Neutrophil (primary cell): Measurements from ENCODE around the gene CENPF.
"Not testable (repeated sequence)": the region's sequence is repeated elsewhere in the genome, so short reads cannot be mapped to it uniquely, and the experiment has no call there.

Experiments
- H3K27ac ChIP-seq: fragments of 200-600 bp; sonication (generic); 2 replicates; pipeline ENCODE4 v1.5.1; 2016; ENCODE audit warnings: mild to moderate bottlenecking, moderate library complexity
- H3K27me3 ChIP-seq: fragments of 200-600 bp; sonication (generic); 2 replicates; pipeline ENCODE4 v1.6.0; 2016; ENCODE audit warnings: mild to moderate bottlenecking
- H3K36me3 ChIP-seq: fragments of 200-600 bp; sonication (generic); 2 replicates; pipeline ENCODE4 v1.5.1; 2017
- H3K4me1 ChIP-seq, 2 experiments: fragments of 200-600 bp in 1 of 2; sonication (generic) in 1 of 2; 1 replicate in 1 of 2; 2 replicates in 1 of 2; pipeline versions ENCODE4 v1.5.1 to v1.6.1; 2013 to 2016; ENCODE audit warnings: low read depth in 1 of 2, low read length in 1 of 2, mild to moderate bottlenecking in 1 of 2, moderate library complexity in 1 of 2; ENCODE audit not compliant: control insufficient read depth in 1 of 2, insufficient read depth in 1 of 2
- H3K4me3 ChIP-seq, 2 experiments: fragments of 200-600 bp in 1 of 2; sonication (generic) in 1 of 2; 1 replicate in 1 of 2; 2 replicates in 1 of 2; pipeline ENCODE4 v1.5.1; 2013 to 2016; ENCODE audit warnings: low read depth in 1 of 2, low read length in 1 of 2, mild to moderate bottlenecking in 1 of 2, moderate library complexity in 1 of 2
- H3K9me3 ChIP-seq: fragments of 200-600 bp; sonication (generic); 2 replicates; pipeline ENCODE4 v1.5.1; 2016
- CTCF ChIP-seq: fragments of 200-600 bp; sonication (generic); IDR thresholded peaks from 2 replicates; pipeline ENCODE4 v1.5.1; 2016; ENCODE audit warnings: antibody characterized with exemption

CENPF gene

GRCh38 chr1:214662223-214662785, 59.3 kb downstream of the CENPF start:
- no peaks in the 10 kb centered on the region for H3K4me1 ChIP-seq
- H3K4me3 ChIP-seq = no peak overlapping the region
- no peaks in the 10 kb centered on the region for H3K9me3 ChIP-seq
- H3K27ac ChIP-seq = no peak overlapping the region
- TF ChIP-seq CTCF = no peak
- H3K36me3 ChIP-seq = peaks cover 90% of the 10 kb centered on the region
- no peaks in the 10 kb centered on the region for H3K27me3 ChIP-seq

- no peak overlapping the region for H3K27ac ChIP-seq
- H3K36me3 ChIP-seq = peaks cover 71% of the 10 kb centered on the region
- H3K4me1 ChIP-seq = no peaks in the 10 kb centered on the region
- no peak overlapping the region for H3K4me3 ChIP-seq
- H3K27me3 ChIP-seq = no peaks in the 10 kb centered on the region
- no peak for TF ChIP-seq CTCF
- H3K9me3 ChIP-seq = no peaks in the 10 kb centered on the region
These were observed 61.8 kb downstream of the CENPF start for GRCh38 chr1:214664651-214665433.

- TF ChIP-seq CTCF = no peak
- H3K4me1 ChIP-seq = no peaks in the 10 kb centered on the region
- H3K9me3 ChIP-seq = no peaks in the 10 kb centered on the region
- H3K27ac ChIP-seq = no peak overlapping the region
- peaks cover 63% of the 10 kb centered on the region for H3K36me3 ChIP-seq
- no peaks in the 10 kb centered on the region for H3K27me3 ChIP-seq
- H3K4me3 ChIP-seq = no peak overlapping the region
These were observed 62.7 kb downstream of the CENPF start for GRCh38 chr1:214665606-214666110.

- Histone ChIP-seq H3K4me1 (no peaks in the 10 kb centered on the region), H3K36me3 (peaks cover 53% of the 10 kb centered on the region)
- no peak for TF ChIP-seq CTCF
These were observed 63.7 kb downstream of the CENPF start for GRCh38 chr1:214666674-214667073.

GRCh38 chr1:214670098-214670497, 67.1 kb downstream of the CENPF start:
- TF ChIP-seq CTCF = no peak
- Histone ChIP-seq H3K4me1 (no peaks in the 10 kb centered on the region), H3K27ac (no peak overlapping the region), H3K4me3 (no peak overlapping the region), H3K27me3 (no peaks in the 10 kb centered on the region), H3K9me3 (no peaks in the 10 kb centered on the region), H3K36me3 (peaks cover 28% of the 10 kb centered on the region)

More at GRCh38 chr1:214666674-214667073, 63.7 kb downstream of the CENPF start:
- no peak overlapping the region for H3K4me3 ChIP-seq
- no peaks in the 10 kb centered on the region for H3K27me3 ChIP-seq
- H3K9me3 ChIP-seq = no peaks in the 10 kb centered on the region
- H3K27ac ChIP-seq = no peak overlapping the region

- not testable (repeated sequence) for H3K9me3 ChIP-seq, H3K4me3 ChIP-seq, H3K27me3 ChIP-seq, H3K27ac ChIP-seq, H3K36me3 ChIP-seq, H3K4me1 ChIP-seq
These were observed 70.0 kb downstream of the CENPF start for GRCh38 chr1:214673029-214673428.
